ENCODE data around the gene KBTBD2. TPM values are rescaled to one million over a fixed set of nuclear protein-coding genes. Genes with fewer than 3 reads are reported as not detected.

Gene KBTBD2
- 20.2 to 28.5 TPM (median 24.9 TPM) in 5 replicates for total RNA-seq (2022; extraction: Qiagen RNA extraction; ENCODE audit: low read depth)

GRCh38 chr7:32891043-32891799, at the start of gene KBTBD2:
Gene KBTBD2 (minus strand): TSS chr7:32891760. CDS start chr7:32879604, 12,156 bp downstream.

Other genes with a start within 250 kb of the KBTBD2 start
- gene FKBP9, start 65.7 kb upstream of the KBTBD2 start, total RNA-seq (2022; extraction: Qiagen RNA extraction; ENCODE audit: low read depth), result 75.6 to 117 TPM (median 90.8 TPM) in 5 replicates
- 22.7 to 46.3 TPM (median 33.7 TPM) in 5 replicates for gene NT5C3A, start 171.0 kb upstream of the KBTBD2 start, total RNA-seq (2022; extraction: Qiagen RNA extraction; ENCODE audit: low read depth)
- 31.8 to 41.1 TPM (median 37.5 TPM) in 5 replicates for gene RP9, start 217.6 kb upstream of the KBTBD2 start, total RNA-seq (2022; extraction: Qiagen RNA extraction; ENCODE audit: low read depth)
- gene BBS9, start 237.8 kb upstream of the KBTBD2 start, total RNA-seq (2022; extraction: Qiagen RNA extraction; ENCODE audit: low read depth), result 2.2 to 4.4 TPM (median 2.9 TPM) in 5 replicates